Mucosa of rectum (tissue), 2 donors: ENCODE results near the gene SORL1-AS1.

Experiments used
- H3K27ac ChIP-seq, 2 donors: one replicate each; pipeline ENCODE4 v1.7.0; 2013; ENCODE audit warnings: inconsistent platforms in 2 of 2, low read depth in 2 of 2, low read length in 2 of 2
- H3K27me3 ChIP-seq, 2 donors: one replicate each; pipeline ENCODE4 v1.7.0; 2013; ENCODE audit warnings: low read length in 2 of 2; ENCODE audit not compliant: control insufficient read depth in 2 of 2, insufficient read depth in 2 of 2
- H3K36me3 ChIP-seq, 2 donors: one replicate each; pipeline ENCODE4 v1.7.0; 2013; ENCODE audit warnings: low read length in 2 of 2; ENCODE audit not compliant: control insufficient read depth in 2 of 2, insufficient read depth in 2 of 2
- H3K4me1 ChIP-seq, 2 donors: one replicate each; pipeline ENCODE4 v1.7.0; 2013; ENCODE audit warnings: low read length in 2 of 2, mild to moderate bottlenecking in 1 of 2; ENCODE audit not compliant: control insufficient read depth in 2 of 2, insufficient read depth in 2 of 2
- H3K4me3 ChIP-seq, 2 donors: one replicate each; pipeline ENCODE4 v1.7.0; 2013; ENCODE audit warnings: low read length in 2 of 2
- H3K9ac ChIP-seq, 2 donors: one replicate each; pipeline ENCODE4 v1.7.0; 2013; ENCODE audit warnings: low read length in 2 of 2, low read depth in 1 of 2, mild to moderate bottlenecking in 1 of 2
- H3K9me3 ChIP-seq, 2 donors: one replicate each; pipeline ENCODE4 v1.7.0; 2013; ENCODE audit warnings: low read length in 2 of 2; ENCODE audit not compliant: control insufficient read depth in 2 of 2
- donor health status: healthy.
- donor health status: Normal muscosa, but diverticular disease.

SORL1-AS1 gene

GRCh38 chr11:121435132-121435531 is 17.6 kb downstream of the SORL1-AS1 start:
- Histone ChIP-seq H3K9ac (no peak overlapping the region), H3K4me3 (no peak overlapping the region), H3K27ac (no peak overlapping the region), H3K4me1 (peaks cover 0 to 3% of the 10 kb centered on the region in 2 donors), H3K27me3 (no peaks in the 10 kb centered on the region), H3K36me3 (no peaks in the 10 kb centered on the region), H3K9me3 (no peaks in the 10 kb centered on the region)

GRCh38 chr11:121431820-121432526 is 20.8 kb downstream of the SORL1-AS1 start:
- no peaks in the 10 kb centered on the region for H3K27me3 ChIP-seq
- no peak overlapping the region for H3K9ac ChIP-seq
- H3K9me3 ChIP-seq: no peaks in the 10 kb centered on the region
- peaks cover 0 to 3% of the 10 kb centered on the region in 2 donors for H3K4me1 ChIP-seq
- H3K4me3 ChIP-seq: no peak overlapping the region
- no peak overlapping the region for H3K27ac ChIP-seq
- H3K36me3 ChIP-seq: no peaks in the 10 kb centered on the region

GRCh38 chr11:121429556-121429955 is 23.2 kb downstream of the SORL1-AS1 start:
- Histone ChIP-seq H3K9ac (no peak overlapping the region), H3K36me3 (no peaks in the 10 kb centered on the region), H3K9me3 (no peaks in the 10 kb centered on the region), H3K4me3 (no peak overlapping the region), H3K4me1 (peaks cover 0 to 3% of the 10 kb centered on the region in 2 donors), H3K27ac (no peak overlapping the region), H3K27me3 (peaks cover 0 to 2% of the 10 kb centered on the region in 2 donors)

GRCh38 chr11:121427400-121427744 is 25.4 kb downstream of the SORL1-AS1 start:
- Histone ChIP-seq H3K4me3 (peak overlapping the region; percentile 44 to 55), H3K27ac (no peak overlapping the region), H3K9ac (no peak overlapping the region), H3K36me3 (no peaks in the 10 kb centered on the region), H3K4me1 (no peaks in the 10 kb centered on the region), H3K9me3 (no peaks in the 10 kb centered on the region), H3K27me3 (peaks cover 0 to 2% of the 10 kb centered on the region in 2 donors)

GRCh38 chr11:121426476-121427399 is 26.0 kb downstream of the SORL1-AS1 start:
- no peaks in the 10 kb centered on the region for H3K4me1 ChIP-seq
- H3K9ac ChIP-seq: no peak overlapping the region
- peaks cover 0 to 2% of the 10 kb centered on the region in 2 donors for H3K27me3 ChIP-seq
- peak overlapping the region; percentile 41 to 44 for H3K4me3 ChIP-seq
- H3K27ac ChIP-seq: no peak overlapping the region
- no peaks in the 10 kb centered on the region for H3K9me3 ChIP-seq
- H3K36me3 ChIP-seq: no peaks in the 10 kb centered on the region

GRCh38 chr11:121425828-121426227 is 26.9 kb downstream of the SORL1-AS1 start:
- Histone ChIP-seq H3K4me3 (no peak overlapping the region), H3K4me1 (no peaks in the 10 kb centered on the region), H3K9ac (no peak overlapping the region), H3K36me3 (no peaks in the 10 kb centered on the region), H3K9me3 (no peaks in the 10 kb centered on the region), H3K27ac (no peak overlapping the region), H3K27me3 (peaks cover 0 to 2% of the 10 kb centered on the region in 2 donors)

GRCh38 chr11:121422675-121423074 is 30.1 kb downstream of the SORL1-AS1 start:
- H3K9me3 ChIP-seq: no peaks in the 10 kb centered on the region
- H3K4me3 ChIP-seq: no peak overlapping the region
- peaks cover 0 to 2% of the 10 kb centered on the region in 2 donors for H3K27me3 ChIP-seq
- no peak overlapping the region for H3K27ac ChIP-seq
- peaks cover 5 to 9% of the 10 kb centered on the region in 2 donors for H3K4me1 ChIP-seq
- H3K36me3 ChIP-seq: no peaks in the 10 kb centered on the region
- no peak overlapping the region for H3K9ac ChIP-seq

- Histone ChIP-seq H3K27me3 (peaks cover 0 to 2% of the 10 kb centered on the region in 2 donors), H3K9ac (no peak overlapping the region), H3K9me3 (no peaks in the 10 kb centered on the region), H3K4me1 (peaks cover 13 to 19% of the 10 kb centered on the region in 2 donors), H3K36me3 (no peaks in the 10 kb centered on the region), H3K27ac (no peak overlapping the region), H3K4me3 (no peak overlapping the region)
Measured at GRCh38 chr11:121421149-121421901, 31.4 kb downstream of the SORL1-AS1 start.

GRCh38 chr11:121420398-121420797 is 32.4 kb downstream of the SORL1-AS1 start:
- Histone ChIP-seq H3K36me3 (no peaks in the 10 kb centered on the region), H3K9ac (no peak overlapping the region), H3K27ac (no peak overlapping the region)

More at GRCh38 chr11:121420398-121420797, 32.4 kb downstream of the SORL1-AS1 start:
- Histone ChIP-seq H3K4me1 (peaks cover 18 to 26% of the 10 kb centered on the region in 2 donors), H3K4me3 (no peak overlapping the region), H3K9me3 (no peaks in the 10 kb centered on the region), H3K27me3 (no peaks in the 10 kb centered on the region)
